Right lobe of liver (tissue), 4 donors: ENCODE results near the gene TMEM245.

Experiments
- CTCF ChIP-seq, 4 donors: fragments of 200-600 bp in 3 of 4; fragments of 450-650 bp in 1 of 4; IDR thresholded peaks; one replicate each; pipeline versions ENCODE4 v1.5.1 to v1.8.0; 2016 to 2022; ENCODE audit warnings: antibody characterized with exemption in 4 of 4, mild to moderate bottlenecking in 2 of 4
- POLR2A ChIP-seq: fragments of 450-650 bp; IDR thresholded peaks from one replicate; pipeline ENCODE4 v1.6.1; 2017; ENCODE audit warnings: antibody characterized with exemption, mild to moderate bottlenecking
- donor health status: DM: no; HTN: no; CAD: no.
- donor health status: DM: no; HTN: no; CAD: no.
- donor health status: DM: no; HTN: yes; CAD: no.

GRCh38 chr9:109138421-109138820 is 18.7 kb upstream of the TMEM245 start:
- no peak for TF ChIP-seq POLR2A
- TF ChIP-seq CTCF (IDR thresholded peaks at IDR 0.05): no peak
